HG02642 (cell line): ENCODE data around the gene KRTAP2-4.
"Not testable (repeated sequence)": the region's sequence is repeated elsewhere in the genome, so short reads cannot be mapped to it uniquely, and the experiment has no call there.

Experiments used
- ATAC-seq: cut with Tn5 transposase; IDR thresholded peaks from one replicate; pipeline ENCODE4 v1.9.1; 2021; ENCODE audit warnings: mild to moderate bottlenecking; ENCODE audit not compliant: unreplicated experiment, poor library complexity

The KRTAP2-4 gene, protein sequence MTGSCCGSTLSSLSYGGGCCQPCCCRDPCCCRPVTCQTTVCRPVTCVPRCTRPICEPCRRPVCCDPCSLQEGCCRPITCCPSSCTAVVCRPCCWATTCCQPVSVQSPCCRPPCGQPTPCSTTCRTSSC

DNA sequence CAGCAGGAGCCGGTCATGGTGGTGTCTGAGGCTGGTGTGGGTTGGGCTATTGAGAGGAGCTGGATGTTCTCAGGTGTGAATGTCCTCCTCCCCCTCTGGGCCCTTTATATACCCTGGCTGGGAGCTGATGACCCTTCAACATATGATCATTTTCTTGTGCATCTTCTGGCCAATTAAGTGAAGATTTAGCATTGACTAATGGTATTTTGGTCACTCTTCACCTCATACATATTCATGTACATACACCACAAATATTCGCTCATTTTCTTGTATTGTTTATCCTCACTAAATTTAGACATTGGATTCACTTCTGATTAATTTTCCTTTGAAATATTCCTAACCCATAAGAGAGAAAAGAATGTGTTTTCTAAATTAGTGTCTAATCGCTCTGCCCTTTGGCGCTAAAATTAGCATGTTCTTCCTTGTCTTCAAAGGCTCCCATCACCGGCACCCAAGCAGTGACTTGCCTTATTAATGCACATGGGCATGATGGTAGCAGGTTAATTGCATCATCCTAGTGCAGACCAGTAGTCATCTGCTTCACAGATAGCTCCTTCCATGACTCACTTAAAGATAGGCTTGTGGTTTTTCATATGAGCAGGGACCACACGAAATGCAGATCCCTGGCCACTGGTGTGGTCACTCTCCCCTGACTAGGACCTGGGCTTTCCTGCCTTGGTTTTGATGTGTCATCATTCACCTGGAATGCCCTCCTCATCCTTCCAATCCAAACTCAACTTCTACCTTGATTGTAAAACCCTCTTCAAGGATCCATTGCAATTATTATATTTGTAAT is at the start of gene KRTAP2-4:
Gene KRTAP2-4 (minus strand): TSS at position 51 of the 796 bp plus-strand sequence. CDS start 34 bp downstream, at position 17.
- no peak for ATAC-seq

DNA sequence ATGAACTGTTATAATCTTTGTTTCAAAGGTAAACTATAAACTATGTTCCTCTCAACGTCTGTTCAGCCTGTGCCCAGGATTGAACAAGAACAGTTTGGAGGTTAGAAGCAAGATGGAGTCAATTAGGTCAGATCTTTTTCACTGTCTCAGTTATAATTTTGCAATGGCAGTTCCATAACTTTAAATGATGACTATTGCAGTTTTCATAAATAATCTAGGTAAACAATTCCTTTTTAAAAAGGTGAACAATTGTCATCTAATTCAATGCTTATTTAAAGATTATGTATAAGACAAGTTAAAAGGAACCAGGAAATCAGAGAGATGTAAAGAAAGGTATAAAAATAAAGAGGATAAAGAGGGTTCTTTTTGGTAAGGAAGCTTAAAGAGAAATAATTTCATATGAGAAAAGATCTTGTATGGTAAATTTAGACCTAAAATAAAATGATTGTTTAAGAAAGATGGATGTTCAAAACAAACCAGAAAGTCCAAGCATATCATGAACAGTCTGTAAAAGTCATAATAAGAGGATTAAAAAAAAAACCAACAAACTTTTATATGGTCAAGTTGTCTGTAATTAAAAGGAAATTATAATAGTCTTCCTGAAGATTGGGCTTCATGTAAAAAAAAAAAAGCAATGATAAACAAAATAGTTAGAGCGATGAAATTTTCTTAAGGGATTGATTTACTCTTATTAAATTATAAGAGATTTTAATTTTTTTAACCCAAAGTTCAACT is 45.6 kb upstream of the KRTAP2-4 start:
- no peak for ATAC-seq

DNA sequence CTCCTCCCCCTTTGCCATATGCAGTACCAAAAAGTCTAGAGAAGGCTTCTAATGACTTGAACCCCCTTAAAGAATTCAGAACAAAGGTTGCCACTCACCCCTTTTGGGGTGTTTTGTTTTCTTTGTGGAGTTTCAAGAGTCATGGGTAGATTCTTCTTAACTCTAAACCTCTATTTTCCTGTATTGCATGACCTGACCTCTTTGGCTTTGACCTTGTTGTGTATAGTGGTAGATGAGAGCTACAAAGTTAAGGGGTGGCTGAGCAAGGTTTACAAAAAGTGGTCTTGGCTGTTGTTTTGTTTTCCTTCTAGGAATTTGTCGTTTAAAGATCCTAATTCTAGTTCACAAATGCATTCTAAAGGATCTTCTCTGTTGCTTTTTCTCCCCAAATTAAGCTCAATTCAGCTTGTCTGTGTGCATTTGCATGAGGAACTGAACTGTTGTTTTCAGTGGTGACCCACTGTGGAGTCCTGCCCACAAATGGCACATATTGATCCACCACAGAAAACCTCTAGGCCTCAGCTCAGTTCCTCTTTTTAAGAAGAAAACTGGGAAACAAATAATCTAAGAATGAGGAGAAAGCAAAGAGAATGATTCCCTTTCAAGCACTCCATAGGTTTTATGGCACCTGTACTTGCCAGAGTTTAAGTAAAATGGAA is 43.2 kb upstream of the KRTAP2-4 start:
- not testable (repeated sequence) for ATAC-seq

DNA sequence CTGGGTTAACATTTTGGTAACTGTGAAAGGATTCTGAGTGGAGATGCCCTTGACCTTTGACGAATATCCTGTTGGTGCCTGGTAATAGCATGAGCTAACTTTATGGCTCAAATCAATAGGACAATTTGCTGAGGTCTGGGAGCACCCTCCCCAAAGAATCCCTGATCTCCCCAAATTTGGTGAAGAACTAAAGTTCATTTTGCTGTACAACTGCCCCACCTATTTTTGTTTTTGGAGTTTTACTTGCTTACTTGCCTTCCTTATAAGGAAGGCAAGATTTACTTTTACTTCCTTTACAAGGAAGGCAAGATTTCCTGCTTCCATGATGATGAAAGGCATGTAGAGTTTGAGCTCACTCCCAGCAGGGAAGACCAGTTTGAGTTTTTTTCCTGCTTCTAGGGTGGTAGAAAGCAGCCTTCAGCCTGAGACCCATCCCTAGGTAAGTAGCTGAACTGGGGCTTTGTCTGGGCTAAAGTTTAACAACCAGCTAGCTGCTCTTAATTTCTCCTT is 42.3 kb upstream of the KRTAP2-4 start:
- ATAC-seq = no peak

DNA sequence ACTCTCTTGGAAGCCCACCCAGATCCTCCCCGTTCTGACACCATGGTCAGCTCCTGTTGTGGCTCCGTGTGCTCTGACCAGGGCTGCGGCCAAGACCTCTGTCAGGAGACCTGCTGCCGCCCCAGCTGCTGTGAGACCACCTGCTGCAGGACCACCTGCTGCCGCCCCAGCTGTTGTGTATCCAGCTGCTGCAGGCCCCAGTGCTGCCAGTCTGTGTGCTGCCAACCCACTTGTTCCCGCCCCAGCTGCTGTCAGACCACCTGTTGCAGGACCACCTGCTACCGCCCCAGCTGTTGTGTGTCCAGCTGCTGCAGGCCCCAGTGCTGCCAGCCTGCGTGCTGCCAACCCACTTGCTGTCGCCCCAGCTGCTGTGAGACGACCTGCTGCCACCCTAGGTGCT is 39.7 kb upstream of the KRTAP2-4 start, which contains the start of gene KRTAP4-9:
Gene KRTAP4-9 (plus strand): TSS at position 43 of the 400 bp plus-strand sequence. CDS start 0 bp downstream, at position 43.
- ATAC-seq = not testable (repeated sequence)

DNA sequence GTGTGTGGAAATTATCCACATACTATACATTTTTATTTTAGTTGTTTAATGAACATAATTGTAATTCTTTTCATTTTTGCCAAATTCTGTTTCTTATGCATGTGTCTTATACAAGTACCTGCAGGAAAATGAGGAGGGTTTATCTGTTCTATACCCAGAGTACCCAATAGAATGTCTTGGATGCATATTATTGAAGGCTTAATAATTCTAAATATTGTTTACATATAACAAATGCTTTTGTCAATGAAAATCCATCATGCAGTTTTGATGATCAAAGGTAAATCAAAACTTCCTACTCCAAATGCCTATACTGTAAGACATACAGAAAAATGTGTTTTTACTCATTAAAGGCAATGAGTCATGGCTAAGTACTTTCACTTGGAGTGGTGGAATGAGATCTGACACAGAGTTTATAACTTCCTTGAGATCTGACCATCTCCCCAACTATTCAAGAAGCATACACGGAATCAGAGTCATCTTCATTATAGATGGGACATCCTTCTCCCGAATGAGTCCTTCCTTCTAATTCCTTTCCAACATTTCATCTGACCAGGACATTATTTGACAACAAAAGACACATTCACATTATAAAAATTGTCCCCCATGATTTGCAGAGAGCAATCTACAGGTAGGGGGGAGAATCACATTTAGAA is 38.8 kb upstream of the KRTAP2-4 start:
- not testable (repeated sequence) for ATAC-seq

DNA sequence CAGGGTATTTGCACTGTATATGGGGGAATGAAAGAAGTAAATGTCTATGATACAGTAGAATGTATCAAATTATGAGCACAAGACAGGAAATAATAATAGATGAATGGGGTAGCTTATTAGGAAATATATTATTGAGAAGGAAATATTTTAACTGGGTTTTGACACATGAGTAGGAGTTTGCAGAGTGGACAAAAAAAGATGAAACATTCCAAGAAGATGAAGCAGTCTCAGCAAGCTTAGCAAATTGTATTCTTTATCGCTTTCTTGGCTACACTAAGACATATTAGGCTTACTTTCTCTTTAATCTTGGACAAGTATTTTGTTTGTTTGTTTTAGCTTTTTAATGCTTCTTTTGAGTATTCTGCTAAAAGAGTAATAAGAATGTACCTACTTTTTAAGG is 38.2 kb upstream of the KRTAP2-4 start:
- ATAC-seq = no peak

DNA sequence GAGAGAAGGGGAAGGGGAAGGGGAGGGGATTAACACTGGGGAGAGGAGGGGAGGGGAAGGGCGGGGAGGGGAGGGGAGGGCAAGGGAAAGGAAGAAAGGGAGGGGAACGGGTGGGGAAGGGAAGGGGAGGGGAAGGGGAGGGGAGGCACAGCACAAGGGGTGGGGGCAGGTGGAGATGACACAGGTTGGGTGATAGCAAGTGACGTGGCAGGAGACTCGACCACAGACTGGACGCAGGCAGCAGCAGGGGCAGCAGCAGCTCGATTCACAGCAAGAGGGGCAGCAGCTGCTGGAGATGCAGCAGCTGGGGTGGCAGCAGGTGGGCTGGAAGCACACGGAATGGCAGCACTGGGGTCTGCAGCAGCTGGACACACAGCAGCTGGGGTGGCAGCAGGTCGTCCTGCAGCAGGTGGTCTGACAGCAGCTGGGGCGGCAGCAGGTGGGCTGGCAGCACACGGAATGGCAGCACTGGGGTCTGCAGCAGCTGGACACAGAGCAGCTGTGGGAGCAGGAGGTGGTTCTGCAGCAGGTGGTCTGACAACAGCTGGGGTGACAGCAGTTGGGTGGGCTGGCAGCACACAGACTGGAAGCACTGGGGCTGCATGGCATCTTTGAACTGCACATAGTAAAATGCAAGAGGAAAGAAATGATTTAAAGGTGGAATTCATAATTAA is 36.0 kb upstream of the KRTAP2-4 start, which contains the start of gene KRTAP4-16:
Gene KRTAP4-16 (minus strand): TSS at position 624 of the 674 bp plus-strand sequence. CDS start 0 bp downstream, at position 624.
- ATAC-seq = no peak

DNA sequence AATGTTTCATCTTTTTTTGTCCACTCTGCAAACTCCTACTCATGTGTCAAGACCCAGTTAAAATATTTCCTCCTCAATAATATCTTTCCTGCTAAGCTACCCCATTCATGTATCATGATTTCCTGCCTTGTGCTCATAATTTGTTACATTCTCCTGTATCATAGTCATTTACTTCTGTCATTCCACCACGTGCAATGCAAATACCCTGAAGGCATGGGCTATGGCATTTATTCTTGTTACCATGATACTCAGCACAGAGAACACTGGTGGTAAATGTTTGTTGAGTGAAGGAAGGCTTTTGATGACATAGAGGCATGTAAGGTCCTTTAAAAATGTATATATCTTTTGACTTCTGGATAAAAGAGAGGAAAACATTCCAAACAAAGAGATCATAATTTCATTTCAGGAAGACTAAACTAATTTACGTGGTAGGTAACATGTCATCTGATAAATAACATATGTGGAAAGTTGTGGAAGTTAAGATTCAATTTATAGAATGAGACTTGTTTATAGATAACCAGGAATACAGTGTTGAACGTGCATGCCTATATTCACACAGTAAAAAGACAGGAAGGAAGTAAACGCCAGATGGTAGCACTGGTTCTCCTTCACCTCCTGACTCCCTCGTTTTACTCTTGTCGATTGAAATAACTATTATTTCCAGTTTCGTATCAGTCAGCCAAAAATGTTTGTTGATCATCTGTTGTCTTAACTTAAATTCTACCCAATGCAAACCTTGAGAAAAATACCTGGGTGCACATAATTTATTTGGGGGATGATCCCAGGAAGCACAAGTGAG is 34.2 kb upstream of the KRTAP2-4 start:
- ATAC-seq = not testable (repeated sequence)

DNA sequence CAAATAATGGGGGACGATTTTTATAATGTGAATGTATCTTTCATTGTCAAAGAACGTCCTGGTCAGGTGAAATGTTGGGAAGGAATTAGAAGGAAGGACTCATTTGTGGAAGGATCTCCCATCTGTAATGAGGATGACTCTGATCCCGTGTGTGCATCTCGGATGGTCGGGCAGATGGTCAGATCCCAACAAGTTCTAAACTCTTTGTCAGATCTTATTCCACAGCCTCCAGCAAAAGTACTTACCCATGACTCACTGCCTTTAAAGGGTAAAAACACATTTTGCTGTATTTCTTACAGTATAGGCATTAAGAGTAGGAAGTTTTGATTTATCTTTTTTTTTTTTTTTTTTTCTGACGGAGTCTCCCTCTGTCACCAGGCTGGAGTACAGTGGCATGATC is 32.8 kb upstream of the KRTAP2-4 start:
- ATAC-seq = no peak

DNA sequence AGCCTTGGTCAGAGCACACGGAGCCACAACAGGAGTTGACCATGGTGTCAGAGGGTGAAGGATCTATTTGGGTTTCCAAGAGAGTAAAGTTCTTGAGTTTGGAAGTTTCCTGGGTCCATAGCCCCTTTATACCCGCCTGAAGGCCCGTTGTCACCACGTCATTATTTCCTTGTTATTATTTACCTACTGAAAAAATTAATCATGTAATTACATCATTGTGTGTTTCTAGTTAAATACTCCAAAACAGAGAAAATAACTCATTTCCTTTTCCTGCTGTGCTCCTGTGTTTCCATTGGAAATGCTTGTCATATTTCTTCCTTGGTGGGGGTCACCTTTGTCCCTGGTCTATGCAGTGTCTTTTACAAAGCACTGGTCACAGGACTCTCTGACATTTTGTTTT is 32.4 kb upstream of the KRTAP2-4 start, which contains the start of gene KRTAP4-8:
Gene KRTAP4-8 (minus strand): TSS at position 101 of the 400 bp plus-strand sequence. CDS start 58 bp downstream, at position 43.
- no peak for ATAC-seq

DNA sequence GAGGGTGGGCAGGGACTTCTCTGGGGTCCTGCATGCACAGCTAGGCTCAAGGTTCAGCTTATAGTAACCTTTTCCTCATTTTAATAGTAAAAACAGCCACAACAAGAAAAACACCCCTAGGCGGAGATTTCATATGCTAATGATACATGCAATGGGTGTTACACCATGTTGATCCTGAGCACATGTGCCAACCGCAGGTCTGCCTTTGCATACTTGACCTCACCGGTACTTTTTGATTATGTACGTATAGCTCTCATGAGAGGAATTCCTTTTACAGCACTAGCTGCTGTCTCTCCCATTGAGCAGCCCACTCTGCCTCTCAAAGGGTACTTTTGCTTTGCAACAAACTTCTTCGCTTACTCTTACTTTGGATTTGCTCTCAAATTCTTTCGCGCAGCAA is 30.4 kb upstream of the KRTAP2-4 start:
- no peak for ATAC-seq

DNA sequence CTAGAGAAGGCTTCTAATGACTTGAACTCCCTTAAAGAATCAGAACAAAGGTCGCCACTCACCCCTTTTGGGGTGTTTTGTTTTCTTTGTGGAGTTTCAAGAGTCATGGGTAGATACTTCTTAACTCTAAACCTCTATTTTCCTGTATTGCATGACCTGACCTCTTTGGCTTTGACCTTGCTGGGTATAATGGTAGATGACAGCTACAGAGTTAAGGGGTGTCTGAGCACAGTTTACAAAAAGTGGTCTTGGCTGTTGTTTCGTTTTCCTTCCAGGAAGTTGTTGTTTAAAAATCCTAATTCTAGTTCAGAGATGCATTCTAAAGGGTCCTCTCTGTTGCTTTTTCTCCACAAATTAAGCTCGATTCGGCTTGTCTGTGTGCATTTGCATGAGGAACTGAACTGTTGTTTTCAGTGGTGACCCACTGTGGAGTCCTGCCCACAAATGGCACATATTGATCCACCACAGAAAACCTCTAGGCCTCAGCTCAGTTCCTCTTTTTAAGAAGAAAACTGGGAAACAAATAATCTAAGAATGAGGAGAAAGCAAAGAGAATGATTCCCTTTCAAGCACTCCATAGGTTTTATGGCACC is 23.2 kb upstream of the KRTAP2-4 start:
- ATAC-seq = not testable (repeated sequence)

DNA sequence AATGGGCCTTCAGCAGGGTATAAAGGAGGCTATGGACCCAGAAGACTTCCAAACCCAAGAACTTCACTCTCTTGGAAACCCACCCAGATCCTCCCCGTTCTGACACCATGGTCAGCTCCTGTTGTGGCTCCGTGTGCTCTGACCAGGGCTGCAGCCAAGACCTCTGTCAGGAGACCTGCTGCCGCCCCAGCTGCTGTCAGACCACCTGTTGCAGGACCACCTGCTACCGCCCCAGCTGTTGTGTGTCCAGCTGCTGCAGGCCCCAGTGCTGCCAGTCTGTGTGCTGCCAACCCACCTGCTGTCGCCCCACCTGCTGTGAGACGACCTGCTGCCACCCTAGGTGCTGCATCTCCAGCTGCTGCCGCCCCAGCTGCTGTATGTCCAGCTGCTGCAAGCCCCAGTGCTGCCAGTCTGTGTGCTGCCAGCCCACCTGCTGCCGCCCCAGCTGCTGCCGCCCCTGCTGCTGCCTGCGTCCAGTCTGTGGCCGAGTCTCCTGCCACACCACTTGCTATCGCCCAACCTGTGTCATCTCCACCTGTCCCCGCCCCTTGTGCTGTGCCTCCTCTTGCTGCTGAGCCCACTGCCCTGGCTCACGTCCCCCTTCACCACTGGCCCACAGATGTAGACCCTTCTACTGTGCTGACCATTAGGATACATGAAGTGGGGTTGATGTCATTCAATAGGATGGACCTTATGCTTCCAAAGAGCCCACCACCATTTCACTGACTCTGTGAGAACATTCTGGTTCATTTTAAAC is 18.6 kb upstream of the KRTAP2-4 start, which contains the start of gene KRTAP4-7:
Gene KRTAP4-7 (plus strand): TSS at position 51 of the 757 bp plus-strand sequence. CDS start 57 bp downstream, at position 108.
- ATAC-seq = not testable (repeated sequence)

DNA sequence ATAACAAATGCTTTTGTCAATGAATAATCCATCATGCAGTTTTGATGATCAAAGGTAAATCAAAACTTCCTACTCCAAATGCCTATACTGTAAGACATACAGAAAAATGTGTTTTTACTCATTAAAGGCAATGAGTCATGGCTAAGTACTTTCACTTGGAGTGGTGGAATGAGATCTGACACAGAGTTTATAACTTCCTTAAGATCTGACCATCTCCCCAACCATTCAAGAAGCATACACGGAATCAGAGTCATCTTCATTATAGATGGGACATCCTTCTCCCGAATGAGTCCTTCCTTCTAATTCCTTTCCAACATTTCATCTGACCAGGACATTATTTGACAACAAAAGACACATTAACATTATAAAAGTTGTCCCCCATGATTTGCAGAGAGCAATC is 17.7 kb upstream of the KRTAP2-4 start:
- not testable (repeated sequence) for ATAC-seq

DNA sequence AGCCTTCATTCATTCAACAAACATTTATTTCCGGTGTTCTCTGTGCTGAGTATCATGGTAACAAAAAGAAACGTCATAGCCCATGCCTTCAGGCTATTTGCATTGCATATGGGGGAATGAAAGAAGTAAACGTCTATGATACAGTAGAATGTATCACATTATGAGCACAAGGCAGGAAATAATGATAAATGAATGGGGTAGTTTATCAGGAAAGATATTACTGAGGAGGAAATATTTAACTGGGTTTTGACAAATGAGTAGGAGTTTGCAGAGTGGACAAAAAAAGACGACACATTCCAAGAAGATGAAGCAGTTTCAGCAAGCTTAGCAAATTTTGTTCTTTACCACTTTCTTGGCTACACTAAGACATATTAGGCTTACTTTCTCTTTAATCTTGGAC is 16.9 kb upstream of the KRTAP2-4 start:
- no peak for ATAC-seq

DNA sequence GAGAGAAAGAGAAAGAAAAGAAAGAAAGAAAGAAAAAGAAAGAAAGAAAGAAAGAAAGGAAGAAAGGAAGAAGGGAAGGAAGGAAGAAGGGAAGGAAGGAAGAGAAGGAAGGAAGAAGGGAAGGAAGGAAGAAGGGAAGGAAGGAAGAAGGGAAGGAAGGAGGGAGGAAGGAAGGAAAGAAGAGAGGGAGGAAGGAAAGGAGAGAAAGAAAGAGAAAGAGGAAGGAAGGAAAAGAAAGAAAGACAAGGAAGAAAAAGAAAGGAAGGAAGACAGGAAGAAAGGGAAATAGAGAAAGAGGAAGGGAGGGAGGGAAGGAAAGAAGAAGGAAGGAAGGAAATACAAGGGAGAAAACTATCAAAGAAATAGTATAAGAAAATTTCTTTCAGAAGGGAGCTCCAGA is 11.1 kb upstream of the KRTAP2-4 start:
- ATAC-seq = no peak
